IPS-20b (cell line): ENCODE data around the gene RHCG.

Experiments used
- H3K27ac ChIP-seq: one replicate; pipeline ENCODE4 v1.5.1; 2013; ENCODE audit warnings: low read length
- H3K27me3 ChIP-seq: 2 replicates; pipeline ENCODE4 v1.6.1; 2013; ENCODE audit warnings: mild to moderate bottlenecking, low read length, inconsistent platforms; ENCODE audit not compliant: insufficient read depth
- H3K36me3 ChIP-seq: 2 replicates; pipeline ENCODE4 v1.6.1; 2013; ENCODE audit warnings: low read depth, mild to moderate bottlenecking, inconsistent platforms, low read length, moderate library complexity; ENCODE audit not compliant: insufficient read depth
- H3K4me1 ChIP-seq: 2 replicates; pipeline ENCODE4 v1.6.1; 2013; ENCODE audit warnings: mild to moderate bottlenecking, control low read depth, inconsistent platforms, low read length, moderate library complexity; ENCODE audit not compliant: insufficient read depth
- H3K4me3 ChIP-seq: 2 replicates; pipeline ENCODE4 v1.5.1; 2013; ENCODE audit warnings: mild to moderate bottlenecking, low read length, inconsistent platforms
- H3K9ac ChIP-seq: 2 replicates; pipeline ENCODE4 v1.6.1; 2013; ENCODE audit warnings: low read depth, mild to moderate bottlenecking, inconsistent platforms, low read length, moderate library complexity
- H3K9me3 ChIP-seq: 2 replicates; pipeline ENCODE4 v1.6.1; 2013; ENCODE audit warnings: mild to moderate bottlenecking, low read depth, low read length, inconsistent platforms; ENCODE audit not compliant: insufficient read depth

Gene RHCG

GRCh38 chr15:89435362-89435761 is 61.0 kb downstream of the RHCG start:
- Histone ChIP-seq H3K9ac (no peak overlapping the region), H3K4me3 (no peak overlapping the region), H3K36me3 (no peaks in the 10 kb centered on the region), H3K4me1 (no peaks in the 10 kb centered on the region), H3K27me3 (peaks cover 88% of the 10 kb centered on the region), H3K9me3 (no peaks in the 10 kb centered on the region), H3K27ac (no peak overlapping the region)

- H3K36me3 ChIP-seq = no peaks in the 10 kb centered on the region
- no peak overlapping the region for H3K27ac ChIP-seq
- H3K27me3 ChIP-seq = peaks cover 92% of the 10 kb centered on the region
- H3K9me3 ChIP-seq = no peaks in the 10 kb centered on the region
- H3K4me1 ChIP-seq = no peaks in the 10 kb centered on the region
- H3K4me3 ChIP-seq = no peak overlapping the region
- H3K9ac ChIP-seq = no peak overlapping the region
Measured at GRCh38 chr15:89433686-89434085, 62.7 kb downstream of the RHCG start.

- Histone ChIP-seq H3K27ac (no peak overlapping the region), H3K9me3 (no peaks in the 10 kb centered on the region), H3K27me3 (peaks cover 85% of the 10 kb centered on the region), H3K4me1 (no peaks in the 10 kb centered on the region), H3K36me3 (no peaks in the 10 kb centered on the region), H3K4me3 (peak overlapping the region; percentile 61; the same call in 1 of the 2 replicates), H3K9ac (no peak overlapping the region)
Measured at GRCh38 chr15:89430530-89431341, 65.6 kb downstream of the RHCG start.

- Histone ChIP-seq H3K9ac (no peak overlapping the region), H3K27ac (no peak overlapping the region), H3K9me3 (no peaks in the 10 kb centered on the region), H3K36me3 (no peaks in the 10 kb centered on the region), H3K27me3 (peaks cover 81% of the 10 kb centered on the region), H3K4me3 (peak overlapping the region; percentile 61; the same call in 1 of the 2 replicates), H3K4me1 (no peaks in the 10 kb centered on the region)
Measured at GRCh38 chr15:89429986-89430385, 66.4 kb downstream of the RHCG start.

DNA sequence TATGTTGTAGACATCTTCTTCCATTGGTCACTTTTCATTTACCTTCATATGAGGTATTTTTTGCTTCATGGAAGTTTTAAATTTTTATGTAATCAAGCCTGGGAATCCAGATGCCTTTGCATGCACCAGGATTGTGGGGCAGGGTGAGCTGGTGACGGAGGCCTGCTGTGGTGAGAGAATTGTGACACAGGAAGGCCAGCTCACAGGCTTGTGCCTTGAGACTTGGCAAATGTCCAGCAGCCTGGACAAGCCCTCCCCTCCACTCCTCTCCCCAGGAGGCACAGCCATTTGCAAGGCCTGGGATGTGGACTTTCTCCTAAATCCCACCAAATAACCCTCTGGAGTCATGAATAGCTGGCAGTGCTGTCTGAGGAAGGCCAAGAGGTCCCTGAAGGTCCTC is 67.4 kb downstream of the RHCG start:
- H3K9me3 ChIP-seq = no peaks in the 10 kb centered on the region
- H3K9ac ChIP-seq = no peak overlapping the region
- H3K27ac ChIP-seq = no peak overlapping the region
- no peaks in the 10 kb centered on the region for H3K4me1 ChIP-seq
- H3K36me3 ChIP-seq = no peaks in the 10 kb centered on the region
- no peak overlapping the region for H3K4me3 ChIP-seq
- H3K27me3 ChIP-seq = peaks cover 72% of the 10 kb centered on the region

DNA sequence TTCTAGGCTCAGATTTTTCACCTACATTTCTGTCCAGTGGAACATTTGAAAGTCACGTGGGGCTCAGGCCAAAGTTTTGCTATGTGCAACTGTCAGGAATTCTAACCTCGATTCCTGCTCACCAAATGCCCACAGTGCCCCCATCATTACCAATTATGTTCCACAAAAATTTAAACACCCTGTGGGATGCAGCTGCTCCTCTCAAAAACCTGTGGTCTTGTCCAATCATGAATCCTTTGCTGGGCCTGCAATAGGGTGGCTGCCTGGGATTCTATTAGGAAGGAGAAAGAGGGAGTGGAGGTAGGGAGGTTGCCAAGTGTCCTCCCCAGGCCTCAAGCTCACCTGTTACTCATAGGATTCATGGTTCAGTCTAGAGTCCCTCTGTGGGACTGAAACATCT is 68.1 kb downstream of the RHCG start:
- no peak overlapping the region for H3K27ac ChIP-seq
- H3K4me3 ChIP-seq = no peak overlapping the region
- peaks cover 72% of the 10 kb centered on the region for H3K27me3 ChIP-seq
- H3K36me3 ChIP-seq = no peaks in the 10 kb centered on the region
- H3K9me3 ChIP-seq = no peaks in the 10 kb centered on the region
- H3K9ac ChIP-seq = no peak overlapping the region
- H3K4me1 ChIP-seq = no peaks in the 10 kb centered on the region; the same call in 1 of the 2 replicates

DNA sequence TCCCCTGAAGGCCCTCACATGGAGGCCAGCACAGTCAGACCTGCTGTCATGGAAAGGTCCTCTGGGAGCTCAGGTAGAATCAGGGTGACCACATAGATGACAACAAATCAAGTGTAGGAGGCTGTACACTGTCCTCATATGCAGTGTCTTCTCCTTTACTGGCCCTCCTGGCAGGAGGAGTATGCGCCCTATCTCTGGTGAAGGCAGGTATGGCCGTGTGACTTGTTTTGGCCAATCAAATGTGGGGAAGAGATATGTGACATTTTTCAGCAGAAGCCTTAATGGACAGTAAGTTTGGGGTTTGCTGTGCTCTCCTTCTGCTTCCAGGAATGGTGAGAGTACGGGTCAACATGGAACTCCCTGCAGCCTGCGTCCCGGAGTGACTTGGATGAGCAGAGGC is 69.9 kb downstream of the RHCG start:
- no peaks in the 10 kb centered on the region for H3K36me3 ChIP-seq
- H3K9me3 ChIP-seq = no peaks in the 10 kb centered on the region

GRCh38 chr15:89423981-89424380 is 72.4 kb downstream of the RHCG start:
- H3K4me3 ChIP-seq = no peak overlapping the region
- no peaks in the 10 kb centered on the region for H3K36me3 ChIP-seq
- H3K4me1 ChIP-seq = no peaks in the 10 kb centered on the region; the same call in 1 of the 2 replicates
- peaks cover 71% of the 10 kb centered on the region for H3K27me3 ChIP-seq
- no peak overlapping the region for H3K27ac ChIP-seq
- H3K9ac ChIP-seq = no peak overlapping the region
- no peaks in the 10 kb centered on the region for H3K9me3 ChIP-seq

More for the DNA sequence above, 69.9 kb downstream of the RHCG start:
- Histone ChIP-seq H3K27me3 (peaks cover 69% of the 10 kb centered on the region), H3K27ac (no peak overlapping the region), H3K4me3 (no peak overlapping the region), H3K4me1 (no peaks in the 10 kb centered on the region; the same call in 1 of the 2 replicates), H3K9ac (no peak overlapping the region)
